ENCODE data around the gene PLA2R1. TPM values are rescaled to one million over a fixed set of nuclear protein-coding genes. Genes with fewer than 3 reads are reported as not detected.

The PLA2R1 gene
- total RNA-seq, 4 donors from 2014 or later: 1.4 to 18.2 (median 14.6) TPM

DNA sequence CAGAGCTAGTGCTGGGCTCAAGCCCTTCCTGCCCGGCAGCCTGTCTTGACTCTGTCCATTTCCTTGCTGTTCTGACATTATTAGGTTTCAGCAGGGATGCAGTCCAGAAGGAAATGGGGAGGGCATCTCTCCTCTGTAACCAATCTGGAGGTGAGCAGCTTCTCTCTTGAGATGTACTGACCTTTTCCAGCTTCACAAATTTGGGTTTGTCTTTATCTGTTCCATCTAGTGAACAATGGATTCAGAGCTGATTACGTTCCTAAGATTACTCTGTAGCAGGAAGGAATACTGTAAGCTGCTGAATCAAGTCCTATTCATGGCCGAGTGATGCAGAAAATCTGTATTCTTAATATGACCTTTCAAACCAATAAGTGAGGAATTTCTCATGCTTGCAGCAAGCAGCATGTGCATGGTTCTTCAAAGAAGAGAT lies 11.0 kb downstream of the PLA2R1 start:
- peaks cover 0 to 11% (median 0%) of the 10 kb centered on the region in 4 donors for H3K4me1 ChIP-seq
- no peaks in the 10 kb centered on the region for H3K36me3 ChIP-seq
- TF ChIP-seq POLR2A (IDR thresholded peaks at IDR 0.05) (no peak), CTCF (IDR thresholded peaks at IDR 0.05) (no peak), EP300 (IDR thresholded peaks at IDR 0.05; ENCODE audit: low read depth) (no peak), POLR2AphosphoS5 (IDR thresholded peaks at IDR 0.05) (no peak)
- H3K4me3 ChIP-seq: no peak overlapping the region
- no peaks in the 10 kb centered on the region for H3K9me3 ChIP-seq
- in situ Hi-C loops (cut with MboI; ENCODE audit: low pct_ligation_motif_present in 1 of 4, low pct_unique_long_range_greater_than_20kb in 1 of 4, low sequenced_read_pairs in 3 of 4) (no loop called here), intact Hi-C loops (cut with DNase I; ENCODE audit: low total_unique reads) (loop anchor here (5.0 kb wide), 1 partner anchor 1346 kb away; no protein-coding TSS in a partner anchor)
- H3K27me3 ChIP-seq: no peaks in the 10 kb centered on the region
- H3K27ac ChIP-seq: no peak overlapping the region
- 71% methylated on average over 3 of the region's 3 CpGs; no CpG with 5 or more reads in 1 of the 2 donors for WGBS, 2 donors (ENCODE audit: low coverage in 1 of 2)
- DNase-seq: no peak

DNA sequence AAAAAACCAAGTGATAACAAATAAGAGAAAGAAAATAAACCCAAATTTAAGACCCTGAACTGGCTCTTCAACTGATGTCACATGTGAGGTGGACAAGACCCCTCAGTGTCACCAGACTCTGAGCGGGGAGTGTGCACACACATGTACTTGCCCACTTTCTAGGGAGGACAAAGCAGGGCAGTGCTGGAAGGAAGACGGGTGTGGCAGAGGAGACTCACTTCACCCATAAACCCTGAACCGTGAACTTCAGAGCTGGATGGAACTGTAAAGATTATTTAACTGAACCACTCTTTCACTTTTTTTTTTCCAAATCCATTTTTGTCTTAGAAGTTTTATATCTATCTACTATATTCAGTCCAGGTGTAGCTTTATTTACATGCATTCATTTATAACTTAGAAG lies 12.3 kb downstream of the PLA2R1 start:
- DNase-seq: no peak

DNA sequence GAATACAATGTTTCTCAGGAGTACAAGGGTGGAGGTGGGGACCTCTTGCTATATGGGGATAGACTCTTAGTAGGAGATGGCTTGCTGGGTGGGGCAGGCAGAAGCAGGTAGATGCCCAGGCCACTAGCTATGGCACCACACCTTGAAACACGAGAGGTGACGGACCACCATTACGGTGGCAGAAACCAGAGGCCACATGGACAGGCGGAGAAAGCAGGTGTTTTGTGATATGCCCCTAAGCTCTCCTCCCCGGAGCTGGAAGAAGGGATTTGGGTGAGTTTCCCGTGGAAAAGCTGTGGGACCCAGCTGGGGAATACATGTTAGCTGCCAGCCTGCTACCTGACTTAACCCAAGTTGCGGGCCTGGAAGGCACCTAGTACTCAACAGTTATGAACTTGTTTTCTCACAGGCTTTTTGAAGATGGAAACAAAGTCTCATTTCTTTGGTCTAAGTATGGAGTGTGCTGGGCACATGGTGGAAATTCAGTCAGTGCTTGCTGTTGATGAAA lies 16.7 kb downstream of the PLA2R1 start:
- DNase-seq: no peak
- H3K9me3 ChIP-seq: no peaks in the 10 kb centered on the region
- intact Hi-C loops (cut with DNase I; ENCODE audit: low total_unique reads) (no loop called here), in situ Hi-C loops (cut with MboI; ENCODE audit: low pct_ligation_motif_present in 1 of 4, low pct_unique_long_range_greater_than_20kb in 1 of 4, low sequenced_read_pairs in 3 of 4) (no loop called here)
- no peak overlapping the region for H3K4me3 ChIP-seq
- 80 to 89% methylated on average over 4 to 7 of the region's 7 CpGs for WGBS, 2 donors (ENCODE audit: low coverage in 1 of 2)
- H3K27ac ChIP-seq: no peak overlapping the region
- TF ChIP-seq CTCF (IDR thresholded peaks at IDR 0.05) (no peak), POLR2A (IDR thresholded peaks at IDR 0.05) (no peak), EP300 (IDR thresholded peaks at IDR 0.05; ENCODE audit: low read depth) (no peak), POLR2AphosphoS5 (IDR thresholded peaks at IDR 0.05) (no peak)
- no peaks in the 10 kb centered on the region for H3K4me1 ChIP-seq
- no peaks in the 10 kb centered on the region for H3K36me3 ChIP-seq
- H3K27me3 ChIP-seq: no peaks in the 10 kb centered on the region

More for the DNA sequence above, 12.3 kb downstream of the PLA2R1 start:
- no peaks in the 10 kb centered on the region for H3K27me3 ChIP-seq
- H3K27ac ChIP-seq: no peak overlapping the region
- 44 to 54% methylated on average over 3 of the region's 3 CpGs for WGBS, 2 donors (ENCODE audit: low coverage in 1 of 2)
- H3K4me1 ChIP-seq: peaks cover 0 to 11% (median 0%) of the 10 kb centered on the region in 4 donors
- H3K9me3 ChIP-seq: no peaks in the 10 kb centered on the region
- no peak overlapping the region for H3K4me3 ChIP-seq
- in situ Hi-C loops (cut with MboI; ENCODE audit: low pct_ligation_motif_present in 1 of 4, low pct_unique_long_range_greater_than_20kb in 1 of 4, low sequenced_read_pairs in 3 of 4): no loop called here
- H3K36me3 ChIP-seq: no peaks in the 10 kb centered on the region
- intact Hi-C loops (cut with DNase I; ENCODE audit: low total_unique reads): loop anchor here (5.0 kb wide), 1 partner anchor 1347 kb away; no protein-coding TSS in a partner anchor
- TF ChIP-seq POLR2A (IDR thresholded peaks at IDR 0.05): no peak
- TF ChIP-seq POLR2AphosphoS5 (IDR thresholded peaks at IDR 0.05): no peak
- TF ChIP-seq CTCF (IDR thresholded peaks at IDR 0.05): no peak

DNA sequence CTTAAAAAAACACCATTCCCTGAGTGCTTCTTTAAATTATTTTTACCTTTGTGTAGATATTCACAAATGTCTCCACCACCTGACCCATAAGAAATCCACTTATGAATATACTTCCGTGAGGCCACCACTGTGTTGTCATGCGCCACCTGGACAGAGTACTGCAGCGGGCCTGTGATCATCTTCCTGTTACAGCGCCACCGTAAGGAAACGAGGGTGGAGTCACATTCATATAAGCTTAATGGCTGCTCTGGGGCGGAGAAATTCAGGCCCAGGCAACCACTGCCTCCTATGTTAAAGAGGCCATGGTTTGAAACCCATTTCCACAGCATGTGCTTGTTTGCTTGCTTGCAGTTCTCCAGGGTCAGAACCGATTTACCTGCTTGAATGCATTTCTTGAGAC lies 17.7 kb downstream of the PLA2R1 start:
- intact Hi-C loops (cut with DNase I; ENCODE audit: low total_unique reads) (no loop called here), in situ Hi-C loops (cut with MboI; ENCODE audit: low pct_ligation_motif_present in 1 of 4, low pct_unique_long_range_greater_than_20kb in 1 of 4, low sequenced_read_pairs in 3 of 4) (no loop called here)
- no peak for DNase-seq
- H3K36me3 ChIP-seq: no peaks in the 10 kb centered on the region
- H3K4me3 ChIP-seq: no peak overlapping the region
- no peak overlapping the region for H3K27ac ChIP-seq
- no peaks in the 10 kb centered on the region for H3K4me1 ChIP-seq
- H3K9me3 ChIP-seq: no peaks in the 10 kb centered on the region
- WGBS, 2 donors (ENCODE audit: low coverage in 1 of 2): 87 to 91% methylated on average over 7 to 8 of the region's 8 CpGs
- TF ChIP-seq POLR2AphosphoS5 (IDR thresholded peaks at IDR 0.05): no peak
- no peak for TF ChIP-seq CTCF (IDR thresholded peaks at IDR 0.05)
- no peak for TF ChIP-seq POLR2A (IDR thresholded peaks at IDR 0.05)
- TF ChIP-seq EP300 (IDR thresholded peaks at IDR 0.05; ENCODE audit: low read depth): no peak
- H3K27me3 ChIP-seq: no peaks in the 10 kb centered on the region

Measured in transverse colon (tissue), 4 donors.